Activated CD8-positive, alpha-beta memory T cell treated with anti-CD3 and anti-CD28 coated beads, Interleukin-2, amount 50 U/mL, for 1 hour (primary cell): ENCODE results near the gene ABO.
"Not testable (repeated sequence)": the region's sequence is repeated elsewhere in the genome, so short reads cannot be mapped to it uniquely, and the experiment has no call there.

Experiments
- DNase-seq: peaks from one replicate; pipeline ENCODE4 v3.0.0-alpha.2; 2020; ENCODE audit errors: extremely low read depth

ABO gene

GRCh38 chr9:133290751-133291302 lies 15.8 kb upstream of the ABO start:
- no peak for DNase-seq

DNA sequence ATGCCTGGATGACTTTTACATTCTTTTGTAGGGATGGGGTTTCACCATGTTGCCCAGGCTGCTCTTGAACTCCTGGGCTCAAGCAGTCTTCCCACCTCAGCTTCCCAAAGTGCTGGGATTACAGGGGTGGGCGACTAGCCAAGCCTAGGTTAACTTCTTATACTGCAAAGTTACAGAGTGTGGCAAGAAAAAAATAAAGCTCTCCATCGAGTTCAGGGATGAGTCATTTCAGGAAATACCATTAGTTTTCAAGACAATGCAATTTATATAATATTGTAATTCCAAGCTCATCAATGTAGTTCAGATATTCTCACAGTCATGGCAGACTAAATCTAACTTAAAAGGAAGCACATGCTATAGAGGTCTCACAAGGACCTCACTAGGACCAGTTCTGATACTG lies 11.5 kb upstream of the ABO start:
- DNase-seq: no peak

- no peak for DNase-seq
Observed at GRCh38 chr9:133285252-133285775, 10.3 kb upstream of the ABO start.

GRCh38 chr9:133284362-133284761 lies 9.4 kb upstream of the ABO start:
- DNase-seq: no peak

- not testable (repeated sequence) for DNase-seq
Observed at GRCh38 chr9:133283255-133284032, 8.4 kb upstream of the ABO start.

DNA sequence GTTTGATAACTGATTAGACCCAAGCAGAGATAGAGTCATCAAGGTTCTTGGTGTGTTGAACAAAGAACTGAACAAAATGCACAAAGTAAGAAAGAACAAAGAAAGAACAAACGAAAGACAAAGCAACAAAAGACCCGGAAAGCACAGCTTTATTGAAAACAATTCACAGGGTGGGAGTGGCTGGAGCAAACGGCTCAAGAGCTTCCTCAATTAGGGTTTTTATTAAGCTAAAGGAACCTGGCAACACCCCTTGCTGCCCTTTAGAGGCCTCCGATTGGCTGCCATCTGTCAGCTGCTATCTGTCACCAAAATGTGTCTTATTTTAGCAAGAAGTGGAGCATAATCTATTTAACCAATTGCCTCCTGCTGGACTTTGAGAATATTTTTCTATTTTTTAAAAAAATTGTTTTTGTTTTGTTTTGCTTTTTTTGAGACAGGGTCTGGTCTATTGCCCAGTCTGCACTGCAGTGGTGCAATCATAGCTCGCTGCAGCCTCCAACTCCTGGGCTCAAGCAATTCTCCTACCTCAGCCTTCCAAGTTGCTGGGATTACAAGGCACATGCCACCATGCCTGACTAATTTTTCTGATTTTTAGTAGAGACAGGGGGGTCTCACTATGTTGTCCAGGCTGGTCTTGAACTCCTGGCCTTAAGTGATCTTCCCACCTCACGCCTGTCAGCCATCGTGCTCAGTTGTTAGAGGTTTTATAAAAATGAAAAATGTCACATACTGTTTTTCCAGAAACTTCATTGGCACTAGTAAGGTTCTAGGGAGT lies 7.7 kb upstream of the ABO start:
- DNase-seq: no peak

DNA sequence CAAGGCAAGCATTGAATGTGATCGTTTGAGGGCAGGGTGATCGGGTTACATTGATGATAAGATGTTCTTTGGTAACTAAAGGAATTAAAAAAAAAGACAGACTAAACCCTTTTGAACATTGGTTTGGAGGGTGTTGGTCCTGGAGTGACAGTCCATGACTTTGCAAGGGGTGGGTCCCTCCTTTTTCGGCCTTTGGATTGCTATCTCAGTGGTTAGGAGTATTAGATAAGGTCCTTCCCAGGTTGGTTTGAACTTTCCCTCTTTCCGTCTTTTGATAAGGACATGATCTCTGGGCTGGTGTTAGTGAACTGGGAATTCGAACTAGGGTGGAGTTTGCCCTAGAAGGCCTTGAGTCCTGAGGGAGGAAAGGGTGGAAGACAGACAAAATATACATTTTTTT lies 5.4 kb upstream of the ABO start:
- no peak for DNase-seq

- no peak for DNase-seq
Observed at GRCh38 chr9:133278161-133279114, 3.4 kb upstream of the ABO start.

GRCh38 chr9:133277467-133277866 lies 2.5 kb upstream of the ABO start:
- DNase-seq: no peak

DNA sequence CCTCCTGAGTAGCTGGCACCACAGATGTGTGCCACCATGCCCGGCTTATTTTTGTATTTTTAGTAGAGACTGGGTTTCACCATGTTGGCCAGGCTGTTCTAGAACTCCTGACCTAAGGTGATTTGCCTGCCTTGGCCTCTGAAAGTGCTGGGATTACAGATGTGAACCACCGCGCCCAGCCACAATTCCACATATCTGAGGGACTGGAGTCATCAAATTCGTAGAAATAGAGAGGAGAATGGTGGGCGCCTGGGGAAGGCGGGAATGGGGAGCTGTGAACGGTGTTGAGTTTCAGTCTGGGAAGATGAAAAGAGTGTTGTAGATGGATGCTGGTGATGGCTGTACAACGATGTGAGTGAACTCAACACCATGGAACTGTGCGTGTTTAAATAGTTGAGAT lies 1.9 kb upstream of the ABO start:
- DNase-seq: no peak

DNA sequence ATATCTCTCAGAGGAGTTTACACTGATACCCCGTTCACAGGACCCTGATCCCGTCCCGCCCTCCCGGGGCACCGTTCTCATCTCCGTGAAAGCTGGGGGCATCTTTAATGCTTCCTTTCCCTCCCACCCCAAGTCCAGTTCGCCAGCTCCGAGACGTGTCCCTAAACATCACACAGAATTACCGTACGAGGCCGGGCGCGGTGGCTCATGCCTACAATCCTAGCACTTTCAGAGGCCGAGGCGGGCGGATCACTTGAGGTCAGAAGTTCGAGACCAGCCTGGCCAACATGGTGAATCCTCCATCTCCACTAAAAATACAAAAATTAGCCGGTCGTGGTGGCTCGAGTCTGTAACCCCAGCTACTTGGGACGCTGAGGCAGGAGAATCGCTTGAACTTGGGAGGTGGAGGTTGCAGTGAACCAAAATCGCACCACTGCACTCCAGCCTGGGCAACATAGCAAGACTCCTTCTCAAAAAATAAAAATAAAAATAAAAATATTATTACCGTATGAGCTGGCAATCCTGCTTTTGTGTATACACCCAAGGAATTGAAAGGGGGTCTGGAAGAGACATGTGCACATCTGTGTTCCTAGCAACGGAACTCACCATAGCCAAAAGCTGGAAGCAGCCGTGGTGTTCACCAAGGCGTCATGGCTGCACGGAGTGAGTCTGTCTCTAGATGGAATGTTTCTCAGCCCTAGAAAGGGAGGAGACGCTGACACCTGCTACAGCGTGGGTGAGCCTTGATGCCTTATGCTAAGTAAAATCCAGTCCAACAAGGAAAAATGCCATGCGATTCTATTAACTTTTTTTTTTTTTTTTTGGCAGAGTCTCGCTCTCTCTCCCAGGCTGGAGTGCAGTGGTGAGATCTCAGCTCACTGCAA lies 1.2 kb upstream of the ABO start:
- no peak for DNase-seq

- DNase-seq: no peak
Observed at GRCh38 chr9:133274236-133275104, 531 bp downstream of the ABO start.

- DNase-seq: no peak
Observed at GRCh38 chr9:133273819-133274218, 1.2 kb downstream of the ABO start.

DNA sequence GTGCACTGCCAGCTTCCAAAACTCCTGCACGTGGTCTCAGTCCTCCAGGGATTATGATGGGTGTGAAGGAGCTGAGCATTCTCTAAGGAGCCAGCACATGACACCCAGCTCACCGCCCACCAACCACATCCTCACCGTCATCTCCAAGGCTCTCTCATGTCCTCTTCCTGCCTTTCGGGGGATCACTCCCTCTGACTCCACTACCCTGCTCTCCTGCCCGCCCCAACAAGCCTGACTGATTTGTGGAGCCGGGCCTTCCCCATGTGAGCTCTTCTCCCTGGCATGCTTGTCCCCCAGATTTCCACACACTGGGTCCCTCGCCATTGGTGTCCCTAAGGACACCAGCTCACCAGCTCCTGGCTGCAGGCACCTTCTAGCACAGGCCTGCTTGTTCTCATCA lies 1.9 kb downstream of the ABO start:
- no peak for DNase-seq

GRCh38 chr9:133269537-133270362 lies 5.3 kb downstream of the ABO start:
- DNase-seq: no peak

DNA sequence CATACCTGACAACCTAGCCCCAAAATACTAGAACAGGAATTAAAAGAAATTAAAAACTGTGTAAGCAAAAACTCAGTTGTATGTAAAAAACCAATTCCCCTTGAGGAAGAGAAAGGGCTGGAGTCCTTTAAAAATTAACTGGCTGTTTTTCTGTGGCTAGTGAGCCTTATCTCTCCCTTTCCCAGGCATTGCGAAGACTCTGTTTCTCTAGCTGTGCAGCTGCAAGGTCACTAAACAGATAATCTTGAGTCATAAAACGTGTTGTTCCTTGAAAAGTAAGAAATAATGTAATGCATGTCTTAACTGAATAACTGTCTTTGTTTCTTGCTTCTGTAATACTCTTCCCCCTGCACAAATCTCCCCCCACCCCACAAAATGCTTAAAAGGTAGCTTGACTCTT lies 5.9 kb downstream of the ABO start:
- not testable (repeated sequence) for DNase-seq

DNA sequence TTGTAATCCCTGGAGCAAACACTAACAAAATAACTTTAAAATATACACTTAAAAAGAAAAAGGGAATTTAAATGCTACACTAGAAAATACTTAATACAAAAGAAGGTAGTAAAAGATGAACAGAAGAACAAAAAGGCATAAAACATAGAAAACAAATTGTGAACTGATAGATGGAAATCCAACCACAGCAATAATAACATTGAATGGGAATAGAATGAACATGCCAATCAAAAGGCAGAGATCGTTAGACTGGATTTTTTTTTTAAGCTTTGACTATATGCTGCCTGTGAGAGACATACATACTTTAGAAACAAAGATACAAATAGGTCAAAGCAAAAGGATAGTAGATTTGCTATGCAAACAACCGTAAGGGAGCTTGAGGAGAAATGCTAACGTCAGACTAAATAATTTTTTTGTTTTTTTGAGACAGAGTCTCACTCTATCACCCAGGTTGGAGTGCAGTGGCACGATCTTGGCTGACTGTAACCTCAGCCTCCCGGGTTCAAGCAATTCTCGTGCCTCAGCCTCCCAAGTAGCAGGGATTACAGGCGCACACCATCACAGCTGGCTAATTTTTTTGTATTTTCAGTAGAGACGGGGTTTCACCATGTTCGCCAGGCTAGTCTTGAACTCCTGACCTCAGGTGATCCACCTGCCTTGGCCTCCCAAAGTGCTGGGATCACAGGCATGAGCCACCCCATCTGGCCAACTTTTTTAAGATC lies 6.5 kb downstream of the ABO start:
- no peak for DNase-seq

DNA sequence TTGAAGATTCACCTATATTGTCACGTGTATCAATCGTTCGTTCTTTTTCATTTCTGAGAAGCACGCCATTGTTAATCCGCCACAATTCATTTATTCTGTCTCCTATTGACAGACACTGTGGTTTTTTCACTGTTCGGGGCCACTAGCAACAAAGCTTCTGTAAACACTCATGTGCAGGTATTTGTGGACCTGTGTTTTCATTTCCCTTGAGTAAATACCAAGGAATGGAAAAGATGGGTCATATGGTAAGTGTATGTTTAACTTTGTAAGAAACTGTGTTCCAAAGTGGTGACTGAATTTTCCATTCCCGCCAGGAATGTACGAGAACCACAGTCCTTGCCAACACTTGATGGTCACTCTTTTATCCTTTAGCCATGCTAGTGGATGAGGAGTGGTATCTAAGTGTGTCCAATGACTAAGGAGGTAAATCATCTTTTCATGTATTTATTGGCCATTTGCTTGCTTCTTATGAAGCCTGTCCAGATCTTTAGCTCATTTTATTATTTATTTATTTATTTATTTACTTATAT lies 10.7 kb downstream of the ABO start:
- no peak for DNase-seq
